Esophagus squamous epithelium (tissue), 4 donors: ENCODE measurements around the gene MARCHF10.

ENCODE experiments used
- POLR2A ChIP-seq, 4 donors: fragments of 450-650 bp; IDR thresholded peaks; one replicate each; pipeline ENCODE4 v1.6.1; 2017; ENCODE audit warnings: antibody characterized with exemption in 4 of 4, mild to moderate bottlenecking in 4 of 4, moderate library complexity in 3 of 4
- TF ChIP-seq, protein P1 (sequence below), 6 experiments: fragments of 450-650 bp in 4 of 6; fragments of 200-600 bp in 2 of 6; sonication (generic) in 2 of 6; IDR thresholded peaks; one replicate each; pipeline ENCODE4 v1.5.1; 2016 to 2019; ENCODE audit warnings: antibody characterized with exemption in 6 of 6, mild to moderate bottlenecking in 4 of 6, moderate library complexity in 4 of 6

DNA sequence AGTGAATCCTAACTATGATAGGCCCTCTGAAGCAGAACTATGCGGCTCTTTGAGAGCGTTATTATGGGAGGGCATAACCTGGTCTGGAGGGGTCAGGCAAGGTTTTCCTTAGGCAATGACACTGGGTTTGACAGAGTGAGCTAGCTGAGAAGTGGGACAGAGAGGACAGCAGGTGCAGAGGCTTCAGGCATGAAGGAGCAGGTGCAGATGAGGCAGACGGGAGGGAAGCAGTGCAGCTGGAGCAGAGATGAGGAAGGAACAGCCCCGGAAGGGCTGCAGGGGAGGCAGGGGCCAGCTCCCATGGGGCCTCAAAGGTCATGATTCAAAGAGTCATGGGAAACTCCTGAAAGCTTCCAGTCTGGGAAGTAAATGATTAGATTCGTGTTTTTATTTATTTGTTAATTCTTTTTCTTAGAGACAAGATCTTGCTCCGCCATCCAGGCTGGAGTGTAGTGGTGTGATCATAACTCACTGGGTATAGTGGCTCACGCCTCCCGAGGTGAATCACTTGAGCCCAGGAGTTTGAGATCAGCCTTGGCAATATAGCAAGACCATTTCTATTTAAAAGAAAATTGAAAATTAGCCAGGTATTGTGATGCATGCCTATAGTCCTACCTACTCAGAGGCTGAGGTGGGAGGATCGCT is 5.4 kb downstream of the MARCHF10 start:
- TF ChIP-seq, protein P1, sequence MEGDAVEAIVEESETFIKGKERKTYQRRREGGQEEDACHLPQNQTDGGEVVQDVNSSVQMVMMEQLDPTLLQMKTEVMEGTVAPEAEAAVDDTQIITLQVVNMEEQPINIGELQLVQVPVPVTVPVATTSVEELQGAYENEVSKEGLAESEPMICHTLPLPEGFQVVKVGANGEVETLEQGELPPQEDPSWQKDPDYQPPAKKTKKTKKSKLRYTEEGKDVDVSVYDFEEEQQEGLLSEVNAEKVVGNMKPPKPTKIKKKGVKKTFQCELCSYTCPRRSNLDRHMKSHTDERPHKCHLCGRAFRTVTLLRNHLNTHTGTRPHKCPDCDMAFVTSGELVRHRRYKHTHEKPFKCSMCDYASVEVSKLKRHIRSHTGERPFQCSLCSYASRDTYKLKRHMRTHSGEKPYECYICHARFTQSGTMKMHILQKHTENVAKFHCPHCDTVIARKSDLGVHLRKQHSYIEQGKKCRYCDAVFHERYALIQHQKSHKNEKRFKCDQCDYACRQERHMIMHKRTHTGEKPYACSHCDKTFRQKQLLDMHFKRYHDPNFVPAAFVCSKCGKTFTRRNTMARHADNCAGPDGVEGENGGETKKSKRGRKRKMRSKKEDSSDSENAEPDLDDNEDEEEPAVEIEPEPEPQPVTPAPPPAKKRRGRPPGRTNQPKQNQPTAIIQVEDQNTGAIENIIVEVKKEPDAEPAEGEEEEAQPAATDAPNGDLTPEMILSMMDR (IDR thresholded peaks at IDR 0.05) = no peak
- no peak for TF ChIP-seq POLR2A (IDR thresholded peaks at IDR 0.05)
